Omental fat pad (tissue), 4 donors: ENCODE results near the gene ZNF132. TPM values are rescaled to one million over a fixed set of nuclear protein-coding genes. Genes with fewer than 3 reads are reported as not detected.
A peak's percentile ranks its signal among the peaks of the same experiment; 100 is the strongest.
"Not testable (repeated sequence)": the region's sequence is repeated elsewhere in the genome, so short reads cannot be mapped to it uniquely, and the experiment has no call there.

ENCODE experiments used
- ATAC-seq: fragments of 150-250 bp; one replicate; pipeline ENCODE4 v1.9.1; 2016; ENCODE audit warnings: mild to moderate bottlenecking, moderate library complexity; ENCODE audit not compliant: low FRiP score
- DNase-seq: peaks from one replicate; pipeline ENCODE4 v3.0.0-alpha.2; 2019; ENCODE audit warnings: low spot score
- CTCF ChIP-seq, 3 donors: fragments of 450-650 bp; IDR thresholded peaks; one replicate each; pipeline ENCODE4 v1.5.1; 2016 to 2017; ENCODE audit warnings: antibody characterized with exemption in 3 of 3, mild to moderate bottlenecking in 3 of 3, moderate library complexity in 2 of 3
- total RNA-seq, 4 donors: library from RNA; depleted of rRNA; stranded (reverse); fragments of >200 nt; gene quantifications; one replicate each; pipeline ENCODE4 v1.1.0, GENCODE V29; 2016

Gene ZNF132
- total RNA-seq, 4 donors from 2014 or later, result 4.0 to 8.2 (median 4.6) TPM

- no peak for TF ChIP-seq CTCF (IDR thresholded peaks at IDR 0.05)
- ATAC-seq (peak; percentile 98), DNase-seq (peak; percentile 89)
Measured at GRCh38 chr19:58451358-58452101, 11.6 kb upstream of the ZNF132 start, which contains the start of gene ZNF324B. Gene ZNF324B, plus strand, starts transcription at chr19:58451622. Its CDS starts 2,080 bp downstream, at chr19:58453702.

- DNase-seq, result no peak
- no peak for TF ChIP-seq CTCF (IDR thresholded peaks at IDR 0.05)
- peak; percentile 42 for ATAC-seq
Measured at GRCh38 chr19:58450856-58451357, 11.0 kb upstream of the ZNF132 start.

GRCh38 chr19:58449980-58450379 is 10.0 kb upstream of the ZNF132 start:
- not testable (repeated sequence) for DNase-seq

GRCh38 chr19:58448860-58449259 is 8.9 kb upstream of the ZNF132 start:
- not testable (repeated sequence) for ATAC-seq, DNase-seq

More at GRCh38 chr19:58449980-58450379, 10.0 kb upstream of the ZNF132 start:
- not testable (repeated sequence) for ATAC-seq

- ATAC-seq, DNase-seq: not testable (repeated sequence)
Measured at GRCh38 chr19:58442986-58443385, 3.0 kb upstream of the ZNF132 start.

- no peak for ATAC-seq
- TF ChIP-seq CTCF (IDR thresholded peaks at IDR 0.05), result no peak
Measured at GRCh38 chr19:58440556-58440955, 603 bp upstream of the ZNF132 start.

GRCh38 chr19:58434217-58434616 is 5.7 kb downstream of the ZNF132 start:
- no peak for ATAC-seq
- TF ChIP-seq CTCF (IDR thresholded peaks at IDR 0.05), result no peak
- DNase-seq, result no peak

More at GRCh38 chr19:58440556-58440955, 603 bp upstream of the ZNF132 start:
- DNase-seq, result no peak

GRCh38 chr19:58429745-58430144 is 10.2 kb downstream of the ZNF132 start:
- no peak for ATAC-seq
- DNase-seq, result no peak
- TF ChIP-seq CTCF (IDR thresholded peaks at IDR 0.05), result no peak
